ENCODE measurements around the gene CNTROB. TPM values are rescaled to one million over a fixed set of nuclear protein-coding genes. Genes with fewer than 3 reads are reported as not detected.

CNTROB gene
- total RNA-seq, 1 experiment from 2014 or later = 39.7 TPM

GRCh38 chr17:7916385-7916682 is 15.7 kb upstream of the CNTROB start (continued):
- TF ChIP-seq, protein P1, sequence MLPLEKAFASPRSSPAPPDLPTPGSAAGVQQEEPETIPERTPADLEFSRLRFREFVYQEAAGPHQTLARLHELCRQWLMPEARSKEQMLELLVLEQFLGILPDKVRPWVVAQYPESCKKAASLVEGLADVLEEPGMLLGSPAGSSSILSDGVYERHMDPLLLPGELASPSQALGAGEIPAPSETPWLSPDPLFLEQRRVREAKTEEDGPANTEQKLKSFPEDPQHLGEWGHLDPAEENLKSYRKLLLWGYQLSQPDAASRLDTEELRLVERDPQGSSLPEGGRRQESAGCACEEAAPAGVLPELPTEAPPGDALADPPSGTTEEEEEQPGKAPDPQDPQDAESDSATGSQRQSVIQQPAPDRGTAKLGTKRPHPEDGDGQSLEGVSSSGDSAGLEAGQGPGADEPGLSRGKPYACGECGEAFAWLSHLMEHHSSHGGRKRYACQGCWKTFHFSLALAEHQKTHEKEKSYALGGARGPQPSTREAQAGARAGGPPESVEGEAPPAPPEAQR (CRISPR knock-in tag; IDR thresholded peaks at IDR 0.05) = no peak
- TF ChIP-seq CREM (CRISPR knock-in tag; IDR thresholded peaks at IDR 0.05) = no peak
- TF ChIP-seq, protein P2, sequence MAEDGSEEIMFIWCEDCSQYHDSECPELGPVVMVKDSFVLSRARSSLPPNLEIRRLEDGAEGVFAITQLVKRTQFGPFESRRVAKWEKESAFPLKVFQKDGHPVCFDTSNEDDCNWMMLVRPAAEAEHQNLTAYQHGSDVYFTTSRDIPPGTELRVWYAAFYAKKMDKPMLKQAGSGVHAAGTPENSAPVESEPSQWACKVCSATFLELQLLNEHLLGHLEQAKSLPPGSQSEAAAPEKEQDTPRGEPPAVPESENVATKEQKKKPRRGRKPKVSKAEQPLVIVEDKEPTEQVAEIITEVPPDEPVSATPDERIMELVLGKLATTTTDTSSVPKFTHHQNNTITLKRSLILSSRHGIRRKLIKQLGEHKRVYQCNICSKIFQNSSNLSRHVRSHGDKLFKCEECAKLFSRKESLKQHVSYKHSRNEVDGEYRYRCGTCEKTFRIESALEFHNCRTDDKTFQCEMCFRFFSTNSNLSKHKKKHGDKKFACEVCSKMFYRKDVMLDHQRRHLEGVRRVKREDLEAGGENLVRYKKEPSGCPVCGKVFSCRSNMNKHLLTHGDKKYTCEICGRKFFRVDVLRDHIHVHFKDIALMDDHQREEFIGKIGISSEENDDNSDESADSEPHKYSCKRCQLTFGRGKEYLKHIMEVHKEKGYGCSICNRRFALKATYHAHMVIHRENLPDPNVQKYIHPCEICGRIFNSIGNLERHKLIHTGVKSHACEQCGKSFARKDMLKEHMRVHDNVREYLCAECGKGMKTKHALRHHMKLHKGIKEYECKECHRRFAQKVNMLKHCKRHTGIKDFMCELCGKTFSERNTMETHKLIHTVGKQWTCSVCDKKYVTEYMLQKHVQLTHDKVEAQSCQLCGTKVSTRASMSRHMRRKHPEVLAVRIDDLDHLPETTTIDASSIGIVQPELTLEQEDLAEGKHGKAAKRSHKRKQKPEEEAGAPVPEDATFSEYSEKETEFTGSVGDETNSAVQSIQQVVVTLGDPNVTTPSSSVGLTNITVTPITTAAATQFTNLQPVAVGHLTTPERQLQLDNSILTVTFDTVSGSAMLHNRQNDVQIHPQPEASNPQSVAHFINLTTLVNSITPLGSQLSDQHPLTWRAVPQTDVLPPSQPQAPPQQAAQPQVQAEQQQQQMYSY (CRISPR knock-in tag; IDR thresholded peaks at IDR 0.05) = no peak
- TF ChIP-seq ARID4B (CRISPR knock-in tag; IDR thresholded peaks at IDR 0.05; ENCODE audit: borderline replicate concordance) = no peak

DNA sequence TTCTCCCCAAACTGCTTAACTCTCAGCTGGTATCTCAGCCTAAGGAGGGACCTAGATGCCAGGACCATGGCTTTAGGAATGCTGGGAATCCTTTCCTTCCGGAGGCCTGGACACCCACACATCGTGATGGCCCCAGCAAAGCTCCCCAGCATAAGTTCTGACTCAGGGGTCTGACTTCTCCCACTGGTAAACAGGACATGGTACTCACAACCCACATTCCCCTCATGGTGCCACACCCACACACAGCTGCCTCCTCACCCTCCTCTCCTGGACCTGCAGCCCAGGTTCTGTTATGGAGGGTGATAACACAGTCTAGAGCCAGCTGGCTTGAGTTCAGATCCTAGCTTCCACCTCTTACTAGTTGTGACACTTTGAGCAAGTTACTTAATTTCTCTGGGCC is 15.2 kb upstream of the CNTROB start:
- H3K27me3 Mint-ChIP-seq (ENCODE audit: low read depth) = peaks cover 80% of the 10 kb centered on the region
- no peak for DNase-seq (ENCODE audit: low spot score)
- no peak overlapping the region for H3K27ac Mint-ChIP-seq
- H3K9me3 Mint-ChIP-seq = 0 out of 2 replicates have a peak, but pooled peaks cover 3% of the 10 kb centered on the region
- peaks cover 14% of the 10 kb centered on the region for H3K4me1 Mint-ChIP-seq
- no peaks in the 10 kb centered on the region for H3K36me3 Mint-ChIP-seq
- TF ChIP-seq KAT7 (CRISPR knock-in tag; IDR thresholded peaks at IDR 0.05; ENCODE audit: borderline replicate concordance) = no peak
- TF ChIP-seq ZNF416 (CRISPR knock-in tag; IDR thresholded peaks at IDR 0.05) = no peak
- no peak for TF ChIP-seq EMX1 (CRISPR knock-in tag; IDR thresholded peaks at IDR 0.05)
- TF ChIP-seq SMAD3 (CRISPR knock-in tag; IDR thresholded peaks at IDR 0.05; ENCODE audit: borderline replicate concordance) = no peak
- no peak for TF ChIP-seq ZNF232 (CRISPR knock-in tag; IDR thresholded peaks at IDR 0.05)
- TF ChIP-seq, protein P3, sequence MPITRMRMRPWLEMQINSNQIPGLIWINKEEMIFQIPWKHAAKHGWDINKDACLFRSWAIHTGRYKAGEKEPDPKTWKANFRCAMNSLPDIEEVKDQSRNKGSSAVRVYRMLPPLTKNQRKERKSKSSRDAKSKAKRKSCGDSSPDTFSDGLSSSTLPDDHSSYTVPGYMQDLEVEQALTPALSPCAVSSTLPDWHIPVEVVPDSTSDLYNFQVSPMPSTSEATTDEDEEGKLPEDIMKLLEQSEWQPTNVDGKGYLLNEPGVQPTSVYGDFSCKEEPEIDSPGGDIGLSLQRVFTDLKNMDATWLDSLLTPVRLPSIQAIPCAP (CRISPR knock-in tag; IDR thresholded peaks at IDR 0.05) = no peak
- no peak for TF ChIP-seq CREB1 (CRISPR knock-in tag; IDR thresholded peaks at IDR 0.05)
- TF ChIP-seq CTCF (IDR thresholded peaks at IDR 0.05) = no peak
- TF ChIP-seq, protein P4, sequence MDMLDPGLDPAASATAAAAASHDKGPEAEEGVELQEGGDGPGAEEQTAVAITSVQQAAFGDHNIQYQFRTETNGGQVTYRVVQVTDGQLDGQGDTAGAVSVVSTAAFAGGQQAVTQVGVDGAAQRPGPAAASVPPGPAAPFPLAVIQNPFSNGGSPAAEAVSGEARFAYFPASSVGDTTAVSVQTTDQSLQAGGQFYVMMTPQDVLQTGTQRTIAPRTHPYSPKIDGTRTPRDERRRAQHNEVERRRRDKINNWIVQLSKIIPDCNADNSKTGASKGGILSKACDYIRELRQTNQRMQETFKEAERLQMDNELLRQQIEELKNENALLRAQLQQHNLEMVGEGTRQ (CRISPR knock-in tag; IDR thresholded peaks at IDR 0.05) = no peak
- TF ChIP-seq IRF2 (CRISPR knock-in tag; IDR thresholded peaks at IDR 0.05; ENCODE audit: borderline replicate concordance, low read depth) = no peak
- TF ChIP-seq CDX4 (CRISPR knock-in tag; IDR thresholded peaks at IDR 0.05; ENCODE audit: borderline replicate concordance) = no peak
- H3K4me3 Mint-ChIP-seq = peak overlapping the region; percentile 62
- ATAC-seq = no peak
- ChIA-PET POLR2A (no interaction called here), CTCF (interaction anchor here (1.0 to 6.3 kb wide), 7 partner anchors 73 to 140 kb away, joined by 3 to 53 read pairs (median 11); no protein-coding TSS in a partner anchor)
